Ramos (cell line): ENCODE results near the gene ZNF548.
"Not testable (repeated sequence)": the region's sequence is repeated elsewhere in the genome, so short reads cannot be mapped to it uniquely, and the experiment has no call there.

Experiments
- in situ Hi-C: fragments of 300-500 bp; cut with MboI; formaldehyde crosslinking; loops from one replicate; pipeline ENCODE4 v1.14.3; 2022; ENCODE audit warnings: low sequenced_read_pairs; ENCODE audit not compliant: unreplicated experiment

ZNF548 gene

GRCh38 chr19:57389730-57390598, at the start of gene ZNF548:
ZNF548 (plus strand) TSS chr19:57389854; CDS start chr19:57390100, 246 bp downstream.
- in situ Hi-C loops, result no loop called here

GRCh38 chr19:57342582-57342981, 47.1 kb upstream of the ZNF548 start:
- in situ Hi-C loops, result no loop called here

- in situ Hi-C loops, result no loop called here
These were observed 41.5 kb upstream of the ZNF548 start for GRCh38 chr19:57348136-57348535.

- in situ Hi-C loops, result no loop called here
These were observed 38.5 kb upstream of the ZNF548 start, which contains the start of gene ZNF304 for GRCh38 chr19:57350877-57351805. ZNF304 (plus strand) TSS chr19:57351271; CDS start chr19:57351665, 394 bp downstream.

- in situ Hi-C loops, result no loop called here
These were observed 37.8 kb upstream of the ZNF548 start for GRCh38 chr19:57351867-57352266.

- in situ Hi-C loops, result no loop called here
These were observed 33.7 kb upstream of the ZNF548 start for GRCh38 chr19:57355916-57356315.

- in situ Hi-C loops, result no loop called here
These were observed 32.2 kb upstream of the ZNF548 start for GRCh38 chr19:57357406-57357805.

GRCh38 chr19:57359300-57359699, 30.4 kb upstream of the ZNF548 start:
- in situ Hi-C loops, result no loop called here

GRCh38 chr19:57362419-57362818, 27.2 kb upstream of the ZNF548 start:
- in situ Hi-C loops, result no loop called here

- in situ Hi-C loops, result no loop called here
These were observed 26.5 kb upstream of the ZNF548 start, which contains the start of the genes TRAPPC2B and ZNF547 for GRCh38 chr19:57362997-57363687. TRAPPC2B (plus strand) TSS chr19:57363551; CDS start chr19:57364834, 1,283 bp downstream. ZNF547 (plus strand) TSS chr19:57363551; CDS start chr19:57368556, 5,005 bp downstream.

- in situ Hi-C loops, result no loop called here
These were observed 25.9 kb upstream of the ZNF548 start for GRCh38 chr19:57363688-57364181.

GRCh38 chr19:57366776-57367175, 22.9 kb upstream of the ZNF548 start:
- in situ Hi-C loops, result no loop called here

GRCh38 chr19:57374179-57374578, 15.5 kb upstream of the ZNF548 start:
- in situ Hi-C loops, result no loop called here

GRCh38 chr19:57374647-57375046, 15.0 kb upstream of the ZNF548 start:
- in situ Hi-C loops, result not testable (repeated sequence)

- in situ Hi-C loops, result no loop called here
These were observed 13.5 kb upstream of the ZNF548 start for GRCh38 chr19:57376151-57376550.

GRCh38 chr19:57377498-57378146, 12.0 kb upstream of the ZNF548 start:
- in situ Hi-C loops, result no loop called here

GRCh38 chr19:57380923-57381322, 8.7 kb upstream of the ZNF548 start:
- in situ Hi-C loops, result no loop called here

- in situ Hi-C loops, result no loop called here
These were observed 6.7 kb upstream of the ZNF548 start for GRCh38 chr19:57382806-57383488.

- in situ Hi-C loops, result no loop called here
These were observed 392 bp upstream of the ZNF548 start for GRCh38 chr19:57389194-57389729.
